ENCODE measurements around the gene CLCN2. TPM values are rescaled to one million over a fixed set of nuclear protein-coding genes. Genes with fewer than 3 reads are reported as not detected.

CLCN2 gene
- total RNA-seq, 1 experiment from 2014 or later = 3.3 TPM

- DNase-seq (ENCODE audit: low spot score) = no peak
Observed at GRCh38 chr3:184360070-184360928, 1.1 kb downstream of the CLCN2 start.

GRCh38 chr3:184359610-184360009 lies 1.8 kb downstream of the CLCN2 start:
- no peak for DNase-seq (ENCODE audit: low spot score)

GRCh38 chr3:184358921-184359350 lies 2.5 kb downstream of the CLCN2 start:
- no peak for DNase-seq (ENCODE audit: low spot score)

GRCh38 chr3:184358124-184358767 lies 3.2 kb downstream of the CLCN2 start:
- no peak for DNase-seq (ENCODE audit: low spot score)

- DNase-seq (ENCODE audit: low spot score) = no peak
Observed at GRCh38 chr3:184357248-184358123, 3.9 kb downstream of the CLCN2 start.

- DNase-seq (ENCODE audit: low spot score) = no peak
Observed at GRCh38 chr3:184355261-184356040, 6.0 kb downstream of the CLCN2 start.

- no peak for DNase-seq (ENCODE audit: low spot score)
Observed at GRCh38 chr3:184354754-184355153, 6.7 kb downstream of the CLCN2 start.

GRCh38 chr3:184354121-184354728 lies 7.2 kb downstream of the CLCN2 start:
- no peak for DNase-seq (ENCODE audit: low spot score)

GRCh38 chr3:184353546-184353941 lies 7.9 kb downstream of the CLCN2 start:
- no peak for DNase-seq (ENCODE audit: low spot score)

GRCh38 chr3:184352897-184353545 lies 8.4 kb downstream of the CLCN2 start:
- DNase-seq (ENCODE audit: low spot score) = no peak

- DNase-seq (ENCODE audit: low spot score) = no peak
Observed at GRCh38 chr3:184352149-184352785, 9.1 kb downstream of the CLCN2 start.

GRCh38 chr3:184351511-184352148 lies 9.8 kb downstream of the CLCN2 start:
- DNase-seq (ENCODE audit: low spot score) = no peak

GRCh38 chr3:184350618-184351017 lies 10.8 kb downstream of the CLCN2 start:
- DNase-seq (ENCODE audit: low spot score) = no peak

GRCh38 chr3:184349563-184350470 lies 11.6 kb downstream of the CLCN2 start:
- no peak for DNase-seq (ENCODE audit: low spot score)

- DNase-seq (ENCODE audit: low spot score) = no peak
Observed at GRCh38 chr3:184348057-184348382, 13.4 kb downstream of the CLCN2 start.

GRCh38 chr3:184347321-184348056 lies 13.9 kb downstream of the CLCN2 start:
- no peak for DNase-seq (ENCODE audit: low spot score)

GRCh38 chr3:184346480-184347190 lies 14.8 kb downstream of the CLCN2 start:
- no peak for DNase-seq (ENCODE audit: low spot score)

Measured in H4 (cell line).